IMR-90 (cell line): ENCODE data around the gene NAA35. TPM values are rescaled to one million over a fixed set of nuclear protein-coding genes. Genes with fewer than 3 reads are reported as not detected.

ENCODE experiments used
- polyA plus RNA-seq, 3 experiments: library from polyadenylated mRNA; depleted of rRNA; stranded (reverse); fragments of >200 nt; gene quantifications; 2 replicates each; pipeline ENCODE4 v1.2.3, GENCODE V29; 2012; ENCODE audit warnings: low replicate concordance in 1 of 3
- total RNA-seq: library from RNA; depleted of rRNA; stranded (reverse); fragments of >200 nt; gene quantifications from 2 replicates; pipeline ENCODE4 v1.2.3, GENCODE V29; 2012; rRNA removed

Gene NAA35
- total and polyA plus RNA-seq, 2 of the 4 experiments (the other 2 are of a cell fraction), result 13.1 to 16.5 TPM

Other genes with a start within 250 kb of the NAA35 start
- 9.0 and 14.4 TPM in 2 replicates for gene AGTPBP1, start 199.2 kb upstream of the NAA35 start, total RNA-seq
- 2.6 and 3.3 TPM in 2 replicates for gene AGTPBP1, start 199.2 kb upstream of the NAA35 start, polyA plus RNA-seq (2012; rRNA removed)
- gene GOLM1, start 158.4 kb downstream of the NAA35 start, total RNA-seq, result 54.8 and 63.9 TPM in 2 replicates
- gene GOLM1, start 158.4 kb downstream of the NAA35 start, polyA plus RNA-seq (2012; rRNA removed), result 46.0 and 59.2 TPM in 2 replicates